A673 (cell line): ENCODE data around the gene OR2C3. TPM values are rescaled to one million over a fixed set of nuclear protein-coding genes. Genes with fewer than 3 reads are reported as not detected.

ENCODE experiments used
- BruUV-seq: library from RNA; stranded (reverse); fragments of 400-500 nt; replicated peaks from 2 replicates; lab custom pipeline; 2021; lab: Mats Ljungman, UMichigan
- CTCF ChIA-PET: fragments of 300-600 bp; sonication (Branson Sonifier 250); formaldehyde crosslinking; loops from one replicate; lab custom pipeline; 2022; ENCODE audit warnings: antibody characterized with exemption; lab: Charles Lee
- POLR2A ChIA-PET: fragments of 300-600 bp; sonication (Branson Sonifier 250); formaldehyde crosslinking; loops from one replicate; lab custom pipeline; 2022; ENCODE audit warnings: antibody characterized with exemption; ENCODE audit not compliant: low non-redundant PET; lab: Charles Lee
- DNase-seq: peaks from one replicate; pipeline ENCODE4 v3.0.0-alpha.2; 2015; ENCODE audit warnings: low spot score
- H3K27ac ChIP-seq: fragments of 200-600 bp; sonication (generic); 2 replicates; pipeline ENCODE4 v1.5.1; 2016; ENCODE audit warnings: mixed run types, low read depth, mild to moderate bottlenecking, mixed read lengths, antibody characterized with exemption, low read length; ENCODE audit not compliant: poor library complexity, severe bottlenecking
- H3K27me3 ChIP-seq: fragments of 200-600 bp; sonication (generic); replicated peaks from 2 replicates; pipeline ENCODE4 v1.6.1; 2017; ENCODE audit warnings: mixed run types, low read depth, mild to moderate bottlenecking, mixed read lengths, antibody characterized with exemption, low read length; ENCODE audit not compliant: insufficient read depth, poor library complexity
- H3K36me3 ChIP-seq: fragments of 200-600 bp; sonication (generic); 2 replicates; pipeline ENCODE4 v1.6.1; 2016; ENCODE audit warnings: mixed run types, mild to moderate bottlenecking, mixed read lengths, antibody characterized with exemption, low read length; ENCODE audit not compliant: insufficient read depth, poor library complexity, severe bottlenecking
- H3K4me1 ChIP-seq: fragments of 200-600 bp; sonication (generic); 2 replicates; pipeline ENCODE4 v1.6.1; 2017; ENCODE audit warnings: mixed run types, mild to moderate bottlenecking, mixed read lengths, antibody characterized with exemption, low read length; ENCODE audit not compliant: insufficient read depth, poor library complexity, severe bottlenecking
- H3K4me3 ChIP-seq: fragments of 200-600 bp; sonication (generic); 2 replicates; pipeline ENCODE4 v1.5.1; 2016; ENCODE audit warnings: low read depth, mixed run types, mild to moderate bottlenecking, mixed read lengths, low read length; ENCODE audit not compliant: poor library complexity, severe bottlenecking
- H3K9me3 ChIP-seq: fragments of 200-600 bp; sonication (generic); 2 replicates; pipeline ENCODE4 v1.6.1; 2016; ENCODE audit warnings: mixed run types, low read depth, mild to moderate bottlenecking, mixed read lengths, antibody characterized with exemption, low read length; ENCODE audit not compliant: poor library complexity, severe bottlenecking
- EZH2 ChIP-seq: fragments of 200-600 bp; sonication (generic); IDR thresholded peaks from 2 replicates; pipeline ENCODE4 v1.6.1; 2017; ENCODE audit warnings: borderline replicate concordance, low read depth, mild to moderate bottlenecking, mixed read lengths, antibody characterized with exemption, low read length; ENCODE audit not compliant: poor library complexity, severe bottlenecking
- intact Hi-C: fragments of 100-400 bp; cut with micrococcal nuclease; formaldehyde crosslinking; loops from one replicate; pipeline ENCODE4 v1.10.0; 2022; ENCODE audit not compliant: unreplicated experiment
- total RNA-seq: library from RNA; stranded (reverse); gene quantifications from 2 replicates; pipeline ENCODE4 v1.2.3, GENCODE V29; 2021
- TF ChIP-seq, protein P1 (sequence below): fragments of 300-800, 200-600 bp; sonication (generic); conservative IDR thresholded peaks from 2 replicates; pipeline ENCODE4 v1.5.1; 2017; ENCODE audit warnings: low read depth, mild to moderate bottlenecking, antibody characterized with exemption, low read length, moderate library complexity, mixed read lengths

OR2C3 gene
- total RNA-seq, 1 experiment from 2014 or later: not detected

GRCh38 chr1:247551721-247552120 is 15.5 kb upstream of the OR2C3 start:
- Histone ChIP-seq H3K27ac (no peak overlapping the region), H3K27me3 (peaks cover 12% of the 10 kb centered on the region), H3K9me3 (no peaks in the 10 kb centered on the region), H3K4me1 (no peaks in the 10 kb centered on the region), H3K4me3 (no peak overlapping the region), H3K36me3 (no peaks in the 10 kb centered on the region)
- intact Hi-C loops: no loop called here
- BruUV-seq: no TSS peak
- no peak for DNase-seq
- CTCF ChIA-PET: no interaction called here
- no peak for TF ChIP-seq EZH2
- TF ChIP-seq, protein P1, sequence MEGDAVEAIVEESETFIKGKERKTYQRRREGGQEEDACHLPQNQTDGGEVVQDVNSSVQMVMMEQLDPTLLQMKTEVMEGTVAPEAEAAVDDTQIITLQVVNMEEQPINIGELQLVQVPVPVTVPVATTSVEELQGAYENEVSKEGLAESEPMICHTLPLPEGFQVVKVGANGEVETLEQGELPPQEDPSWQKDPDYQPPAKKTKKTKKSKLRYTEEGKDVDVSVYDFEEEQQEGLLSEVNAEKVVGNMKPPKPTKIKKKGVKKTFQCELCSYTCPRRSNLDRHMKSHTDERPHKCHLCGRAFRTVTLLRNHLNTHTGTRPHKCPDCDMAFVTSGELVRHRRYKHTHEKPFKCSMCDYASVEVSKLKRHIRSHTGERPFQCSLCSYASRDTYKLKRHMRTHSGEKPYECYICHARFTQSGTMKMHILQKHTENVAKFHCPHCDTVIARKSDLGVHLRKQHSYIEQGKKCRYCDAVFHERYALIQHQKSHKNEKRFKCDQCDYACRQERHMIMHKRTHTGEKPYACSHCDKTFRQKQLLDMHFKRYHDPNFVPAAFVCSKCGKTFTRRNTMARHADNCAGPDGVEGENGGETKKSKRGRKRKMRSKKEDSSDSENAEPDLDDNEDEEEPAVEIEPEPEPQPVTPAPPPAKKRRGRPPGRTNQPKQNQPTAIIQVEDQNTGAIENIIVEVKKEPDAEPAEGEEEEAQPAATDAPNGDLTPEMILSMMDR: no peak
- POLR2A ChIA-PET: no interaction called here

GRCh38 chr1:247548769-247549182 is 12.5 kb upstream of the OR2C3 start, which contains the start of gene GCSAML:
GCSAML (plus strand) TSS chr1:247549134; CDS start chr1:247549192, 58 bp downstream.
- H3K4me3 ChIP-seq: no peak within 1 kb of the TSS
- H3K36me3 ChIP-seq: no peaks in the 10 kb centered on the region
- H3K27me3 ChIP-seq: peaks cover 18% of the 10 kb centered on the region
- no peak within 1 kb of the TSS for H3K27ac ChIP-seq
- no peak for TF ChIP-seq EZH2
- TF ChIP-seq, protein P1: no peak
- CTCF ChIA-PET: no interaction called here
- intact Hi-C loops: no loop called here
- H3K9me3 ChIP-seq: no peaks in the 10 kb centered on the region
- H3K4me1 ChIP-seq: no peaks in the 10 kb centered on the region
- BruUV-seq: no TSS peak
- no peak for DNase-seq
- POLR2A ChIA-PET: no interaction called here

DNA sequence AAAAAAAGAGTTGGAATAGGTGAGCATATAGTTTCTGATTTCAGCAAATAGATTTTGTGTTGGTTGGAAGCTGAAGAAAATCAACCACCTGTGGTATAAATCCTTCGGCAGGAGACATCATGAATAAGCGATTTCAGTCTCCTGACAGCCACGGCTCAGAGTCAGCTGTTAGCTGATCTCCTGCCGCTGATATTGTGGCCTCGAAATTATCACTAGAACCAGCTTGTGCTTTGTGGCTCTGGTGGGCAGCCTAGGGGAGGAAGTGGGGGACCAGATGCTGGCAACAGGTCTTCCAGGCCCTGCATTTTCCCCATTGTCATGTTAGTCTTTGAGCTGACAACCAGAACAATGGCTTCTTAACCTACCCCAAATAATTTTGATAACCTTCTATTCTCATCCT is 11.9 kb upstream of the OR2C3 start:
- Histone ChIP-seq H3K9me3 (no peaks in the 10 kb centered on the region), H3K36me3 (no peaks in the 10 kb centered on the region), H3K4me1 (no peaks in the 10 kb centered on the region), H3K4me3 (no peak overlapping the region), H3K27me3 (peaks cover 14% of the 10 kb centered on the region), H3K27ac (no peak overlapping the region)
- POLR2A ChIA-PET: no interaction called here
- intact Hi-C loops: no loop called here
- DNase-seq: no peak
- CTCF ChIA-PET: no interaction called here
- no peak for TF ChIP-seq EZH2
- TF ChIP-seq, protein P1: no peak
- no TSS peak for BruUV-seq
